ENCODE data around the gene CALML5.
A peak's percentile ranks its signal among the peaks of the same experiment; 100 is the strongest.

The CALML5 gene

GRCh38 chr10:5514226-5514850 lies 15.0 kb upstream of the CALML5 start:
- no peak for DNase-seq

GRCh38 chr10:5512881-5513612 lies 13.7 kb upstream of the CALML5 start:
- DNase-seq, result no peak

GRCh38 chr10:5512331-5512730 lies 13.0 kb upstream of the CALML5 start:
- DNase-seq, result no peak

GRCh38 chr10:5511885-5512280 lies 12.5 kb upstream of the CALML5 start:
- DNase-seq, result no peak

- DNase-seq, result no peak
These were observed 12.0 kb upstream of the CALML5 start for GRCh38 chr10:5511231-5511884.

- no peak for DNase-seq
These were observed 11.1 kb upstream of the CALML5 start for GRCh38 chr10:5510281-5511072.

GRCh38 chr10:5509691-5510090 lies 10.3 kb upstream of the CALML5 start:
- DNase-seq, result no peak

GRCh38 chr10:5509236-5509635 lies 9.9 kb upstream of the CALML5 start:
- DNase-seq, result no peak

- no peak for DNase-seq
These were observed 9.4 kb upstream of the CALML5 start for GRCh38 chr10:5508786-5509185.

- DNase-seq, result no peak
These were observed 8.8 kb upstream of the CALML5 start for GRCh38 chr10:5508161-5508604.

GRCh38 chr10:5507649-5508131 lies 8.3 kb upstream of the CALML5 start:
- no peak for DNase-seq

GRCh38 chr10:5506751-5507648 lies 7.6 kb upstream of the CALML5 start:
- no peak for DNase-seq

GRCh38 chr10:5506246-5506645 lies 6.9 kb upstream of the CALML5 start:
- DNase-seq, result no peak

GRCh38 chr10:5504146-5505072 lies 5.0 kb upstream of the CALML5 start:
- no peak for DNase-seq

- peak; percentile 7 for DNase-seq
These were observed 4.1 kb upstream of the CALML5 start for GRCh38 chr10:5503477-5503835.

GRCh38 chr10:5502571-5503476 lies 3.5 kb upstream of the CALML5 start:
- no peak for DNase-seq

- DNase-seq, result no peak
These were observed 2.7 kb upstream of the CALML5 start for GRCh38 chr10:5502061-5502521.

GRCh38 chr10:5500910-5501309 lies 1.5 kb upstream of the CALML5 start:
- no peak for DNase-seq

- DNase-seq, result no peak
These were observed 846 bp upstream of the CALML5 start for GRCh38 chr10:5500162-5500670.
